GM18870 (cell line): ENCODE data around the gene MDP1.
"Not testable (repeated sequence)": the region's sequence is repeated elsewhere in the genome, so short reads cannot be mapped to it uniquely, and the experiment has no call there.

ENCODE experiments used
- ATAC-seq: cut with Tn5 transposase; IDR thresholded peaks from one replicate; pipeline ENCODE4 v1.9.1; 2021; ENCODE audit warnings: moderate library complexity; ENCODE audit not compliant: unreplicated experiment

Gene MDP1

GRCh38 chr14:24232121-24232644 lies 16.3 kb upstream of the MDP1 start, which contains the start of gene NEDD8:
NEDD8 (minus strand) TSS chr14:24232367; CDS start chr14:24232267, 100 bp downstream.
- peak; percentile 72 for ATAC-seq

DNA sequence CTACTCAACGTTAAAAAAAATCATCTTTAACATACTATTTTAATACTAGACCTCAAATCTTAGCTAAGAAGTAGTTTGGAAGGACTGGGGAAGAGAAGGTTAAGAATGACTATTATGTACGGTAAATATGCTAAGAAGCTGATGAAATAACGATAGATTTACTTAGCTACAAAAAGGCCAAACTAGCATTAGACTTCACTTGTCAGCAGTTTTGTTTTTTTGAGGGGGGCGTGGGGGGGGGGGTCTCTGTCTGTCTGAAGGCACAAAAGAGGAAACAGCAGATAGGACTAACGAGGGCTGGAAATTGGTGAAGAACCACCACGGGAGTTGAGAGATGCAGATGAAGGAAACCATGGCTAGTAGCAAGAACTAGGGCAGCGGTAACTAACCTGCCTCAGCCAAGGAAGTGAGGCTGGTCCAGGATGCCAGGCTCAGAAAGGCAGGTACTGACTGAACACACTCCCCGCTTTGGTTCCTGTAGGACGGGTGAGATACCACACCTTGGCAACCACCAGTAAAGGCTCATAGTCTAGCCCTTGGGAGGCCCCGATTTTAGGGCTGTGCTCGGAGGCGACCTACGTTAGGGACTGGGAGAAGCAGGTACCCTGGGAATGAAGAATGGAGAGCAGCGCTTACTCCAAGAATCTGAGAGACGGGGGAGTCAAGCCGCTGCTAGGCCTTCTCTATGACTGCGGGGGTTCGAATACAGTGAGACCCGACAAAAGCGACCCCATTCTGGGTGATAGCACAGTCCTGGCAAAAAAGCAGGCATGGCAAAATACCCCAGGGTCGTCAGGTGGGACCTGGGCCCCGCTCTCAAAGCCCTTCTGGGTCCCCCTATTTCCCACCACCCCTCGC lies 15.6 kb upstream of the MDP1 start:
- no peak for ATAC-seq

DNA sequence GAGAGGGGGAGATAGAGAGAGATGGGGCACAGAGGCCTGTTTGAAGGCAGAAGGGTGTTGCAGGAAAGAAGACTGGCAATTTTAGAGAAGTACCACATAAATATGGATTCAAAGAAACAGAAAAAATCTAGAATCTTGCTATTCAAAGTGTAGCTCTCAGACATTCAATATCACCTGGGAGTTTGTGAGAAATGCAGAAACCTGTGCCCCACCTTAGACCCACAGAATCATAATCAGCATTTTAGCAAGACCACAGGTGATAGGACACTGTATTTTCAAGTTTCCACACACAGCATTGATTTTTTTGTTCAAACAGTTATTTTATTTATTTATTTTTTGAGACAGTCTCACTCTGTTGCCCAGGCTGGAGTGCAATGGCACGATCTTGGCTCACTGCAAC lies 13.0 kb upstream of the MDP1 start:
- no peak for ATAC-seq

GRCh38 chr14:24226473-24226872 lies 10.6 kb upstream of the MDP1 start:
- no peak for ATAC-seq

- no peak for ATAC-seq
Observed at GRCh38 chr14:24224618-24225071, 8.8 kb upstream of the MDP1 start.

GRCh38 chr14:24222987-24223386 lies 7.1 kb upstream of the MDP1 start:
- ATAC-seq, result not testable (repeated sequence)

DNA sequence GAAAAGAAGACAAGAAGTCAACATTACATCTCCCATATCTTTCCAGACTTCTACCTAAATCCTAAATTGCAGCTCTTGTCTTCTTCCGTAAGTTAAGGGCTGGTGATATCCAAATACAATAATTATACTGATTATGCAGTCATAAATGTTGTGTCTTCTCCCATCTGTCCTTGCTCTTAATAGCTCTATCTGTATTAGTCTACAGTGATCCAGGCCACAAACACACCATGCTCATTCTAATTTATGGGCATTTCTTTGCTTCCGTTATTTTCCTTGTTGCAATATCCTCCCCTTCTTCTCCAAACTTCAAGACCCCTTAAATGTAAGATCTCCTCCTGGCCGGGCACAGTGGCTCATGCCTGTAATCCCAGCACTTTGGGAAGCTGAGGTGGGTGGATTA lies 3.7 kb upstream of the MDP1 start:
- ATAC-seq, result no peak

GRCh38 chr14:24219080-24219479 lies 3.2 kb upstream of the MDP1 start:
- no peak for ATAC-seq

DNA sequence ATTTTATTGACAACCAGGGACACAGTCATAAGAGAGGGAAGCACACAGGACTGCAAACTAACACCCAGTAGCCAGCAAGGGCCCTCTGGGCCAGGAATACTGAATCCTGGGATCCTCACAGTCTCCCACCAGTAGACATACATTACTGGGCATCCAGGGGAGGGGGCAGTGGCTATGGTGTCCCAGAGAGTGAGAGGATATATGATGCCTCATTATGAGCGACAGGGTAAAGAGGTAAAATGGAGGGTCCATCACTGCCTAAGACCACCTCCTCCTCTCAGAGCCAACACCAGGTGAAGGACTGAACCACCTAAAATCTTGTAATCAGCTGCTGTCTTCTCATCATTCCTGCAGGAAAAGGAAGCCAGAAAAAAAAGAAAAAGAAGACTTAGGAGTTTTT lies 1.0 kb upstream of the MDP1 start:
- ATAC-seq, result not testable (repeated sequence)

- no peak for ATAC-seq
Observed at GRCh38 chr14:24216345-24216699, 456 bp upstream of the MDP1 start.

DNA sequence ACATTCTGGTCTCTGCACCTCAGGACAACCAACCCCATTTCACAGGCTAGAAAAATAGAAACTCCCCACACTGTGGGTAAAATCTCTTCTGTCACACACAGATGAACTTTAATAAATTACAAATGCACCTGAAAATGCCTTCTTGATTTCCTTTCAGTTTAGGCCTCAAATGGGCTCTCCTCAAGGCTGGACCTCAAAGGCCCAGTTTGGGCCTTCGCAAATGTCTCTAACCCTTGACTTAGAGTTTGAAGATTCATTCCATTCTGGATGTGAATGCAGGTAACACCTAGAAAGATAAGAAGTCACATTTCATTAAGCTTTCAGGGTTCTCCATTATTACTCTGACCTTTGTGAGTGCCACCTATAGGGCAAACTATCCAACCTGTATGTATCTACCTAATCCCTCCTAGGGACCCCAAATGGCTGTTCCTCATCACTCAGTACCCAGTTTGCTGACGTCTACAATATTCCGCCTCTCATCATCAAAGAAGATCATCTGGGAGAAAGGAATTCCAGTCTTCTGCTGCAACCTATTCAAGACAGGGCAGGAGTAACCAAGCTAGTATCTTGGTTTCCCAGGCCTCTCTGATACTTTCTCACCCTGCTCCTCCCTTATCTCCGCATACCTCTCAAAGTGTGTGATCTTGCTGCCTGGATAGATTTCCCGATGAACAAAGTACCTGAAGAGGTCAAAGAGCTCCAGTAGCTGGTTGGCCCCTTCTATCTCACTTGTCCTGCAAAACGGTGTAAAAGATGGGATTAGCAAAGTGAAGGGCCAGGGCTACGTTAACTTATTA lies 1.8 kb downstream of the MDP1 start:
- no peak for ATAC-seq

DNA sequence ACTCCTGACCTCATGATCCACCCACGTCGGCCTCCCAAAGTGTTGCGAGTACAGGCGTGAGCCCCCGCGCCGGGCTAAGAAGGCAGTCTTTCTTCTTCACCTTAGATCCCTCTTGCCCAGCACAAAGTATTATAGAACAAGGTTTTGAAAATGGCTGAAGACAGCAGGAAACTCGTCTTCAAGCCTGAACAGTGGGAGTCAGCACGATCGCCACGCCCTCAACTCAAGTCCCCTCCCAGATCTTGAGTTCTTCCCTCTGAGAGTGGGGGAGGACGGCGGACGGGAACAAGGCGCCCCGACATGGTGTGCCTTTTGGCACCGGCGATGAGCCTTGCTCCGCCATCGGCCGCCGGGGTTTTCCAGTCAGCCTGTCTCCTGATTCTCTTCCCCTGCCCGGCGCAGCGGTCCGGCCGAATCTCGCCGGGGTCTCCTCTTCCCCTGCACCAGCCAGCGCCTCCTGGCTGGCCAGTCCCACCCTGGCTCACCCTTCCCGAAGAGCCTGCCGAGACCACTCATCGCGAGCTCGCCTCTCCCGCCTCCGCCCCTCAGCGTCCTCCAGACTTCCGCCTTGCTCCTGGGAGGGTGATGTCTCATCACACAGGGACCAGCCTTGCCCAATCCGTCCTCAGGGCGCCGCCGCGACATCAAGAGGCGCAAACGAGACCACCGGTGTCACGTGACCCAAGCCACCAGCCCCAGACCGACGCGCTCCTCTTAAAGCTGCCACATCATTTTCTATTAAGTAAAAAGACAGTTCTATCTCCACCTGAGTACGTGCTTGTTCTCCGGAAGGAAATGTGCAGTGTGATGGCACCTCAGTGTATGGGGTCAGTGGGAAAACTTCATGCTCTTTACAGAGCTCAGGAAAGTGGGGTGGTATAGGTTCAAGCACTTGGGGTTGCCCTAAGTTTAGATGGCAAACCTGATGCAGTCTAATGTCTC lies 2.7 kb downstream of the MDP1 start, which contains the start of gene CHMP4A:
Gene CHMP4A (minus strand): TSS at position 565 of the 942 bp plus-strand sequence. CDS start 49 bp downstream, at position 516.
- peak; percentile 83 for ATAC-seq

- ATAC-seq, result no peak
Observed at GRCh38 chr14:24211311-24211710, 4.6 kb downstream of the MDP1 start.

- no peak for ATAC-seq
Observed at GRCh38 chr14:24207625-24208024, 8.2 kb downstream of the MDP1 start.

GRCh38 chr14:24207104-24207551 lies 8.7 kb downstream of the MDP1 start:
- ATAC-seq, result no peak

DNA sequence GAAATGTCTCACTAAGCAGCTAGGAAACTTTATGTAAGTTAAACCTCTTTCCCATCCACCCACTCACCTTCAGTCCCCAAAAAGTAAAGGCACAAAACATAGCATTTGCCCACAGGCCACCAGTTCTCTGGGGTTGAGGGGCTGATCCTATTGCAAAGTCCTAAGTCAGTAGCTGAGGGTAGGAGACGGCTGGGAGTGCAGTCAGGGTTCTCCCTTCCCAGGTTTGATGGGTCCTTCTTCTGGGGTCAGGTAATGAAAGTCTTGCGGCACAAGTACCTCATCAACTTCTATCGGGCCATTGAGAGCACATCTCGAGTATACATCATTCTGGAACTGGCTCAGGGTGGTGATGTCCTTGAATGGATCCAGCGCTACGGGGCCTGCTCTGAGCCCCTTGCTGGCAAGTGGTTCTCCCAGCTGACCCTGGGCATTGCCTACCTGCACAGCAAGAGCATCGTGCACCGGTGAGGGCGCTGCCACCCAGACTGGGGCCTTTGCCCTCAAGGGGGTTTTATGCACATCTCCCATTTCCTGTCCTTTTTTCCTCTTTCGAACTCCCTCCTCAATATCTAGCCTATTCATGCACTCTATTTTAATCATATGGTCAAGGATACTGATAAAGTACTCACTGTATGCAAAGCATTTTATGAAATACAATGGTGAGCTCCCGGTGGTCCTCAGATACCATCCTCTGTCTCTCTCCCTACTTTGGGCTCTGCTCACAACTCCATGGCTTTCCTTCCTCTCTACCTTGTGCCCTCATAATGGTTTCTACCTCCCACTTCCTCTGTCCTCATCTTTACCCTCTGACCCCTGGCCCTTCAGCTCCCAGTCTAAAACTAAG lies 9.4 kb downstream of the MDP1 start:
- no peak for ATAC-seq

- ATAC-seq, result no peak
Observed at GRCh38 chr14:24204163-24205146, 11.4 kb downstream of the MDP1 start.

DNA sequence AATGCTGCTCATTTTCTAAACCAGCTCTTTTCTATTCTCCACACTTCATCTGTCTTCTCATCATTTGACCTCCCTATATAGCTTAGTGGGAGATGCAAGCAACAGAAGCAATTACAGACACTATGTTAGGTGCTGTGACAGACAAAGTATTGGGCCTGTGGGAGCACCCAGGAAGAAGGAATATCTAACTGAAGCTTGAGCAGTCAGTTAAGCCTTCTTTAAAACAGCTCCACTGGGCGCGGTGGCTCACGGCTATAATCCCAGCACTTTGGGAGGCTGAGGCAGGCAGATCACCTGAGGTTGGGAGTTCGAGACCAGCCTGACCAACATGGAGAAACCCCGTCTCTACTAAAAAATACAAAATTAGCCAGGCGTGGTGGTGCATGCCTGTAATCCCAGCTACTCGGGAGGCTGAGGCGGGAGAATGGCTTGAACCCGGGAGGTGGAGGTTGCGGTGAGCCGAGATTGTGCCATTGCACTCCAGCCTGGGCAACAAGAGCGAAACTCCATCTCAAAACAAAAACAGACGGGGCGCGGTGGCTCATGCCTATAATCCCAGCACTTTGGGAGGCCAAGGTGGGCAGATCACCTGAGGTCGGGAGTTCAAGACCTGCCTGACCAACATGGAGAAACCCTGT lies 12.5 kb downstream of the MDP1 start:
- ATAC-seq, result not testable (repeated sequence)
